NOMO-1 treated with dmso at 0.1 percent for 144 hours (cell line): ENCODE measurements around the gene LANCL3.
"Not testable (repeated sequence)": the region's sequence is repeated elsewhere in the genome, so short reads cannot be mapped to it uniquely, and the experiment has no call there.

ENCODE experiments used
- DNase-seq: peaks from one replicate; lab custom pipeline; 2025; ENCODE audit not compliant: unreplicated experiment; lab: John Stamatoyannopoulos, UW

Gene LANCL3

GRCh38 chrX:37609727-37610126 lies 38.3 kb downstream of the LANCL3 start:
- no peak for DNase-seq

GRCh38 chrX:37613933-37614332 lies 42.5 kb downstream of the LANCL3 start:
- DNase-seq = no peak

GRCh38 chrX:37627602-37628001 lies 56.1 kb downstream of the LANCL3 start:
- no peak for DNase-seq

- DNase-seq = no peak
Measured at GRCh38 chrX:37638047-37638446, 66.6 kb downstream of the LANCL3 start.

- DNase-seq = peak; percentile 20
Measured at GRCh38 chrX:37640142-37640541, 68.7 kb downstream of the LANCL3 start.

GRCh38 chrX:37641859-37642258 lies 70.4 kb downstream of the LANCL3 start:
- DNase-seq = no peak

- no peak for DNase-seq
Measured at GRCh38 chrX:37644381-37645305, 73.2 kb downstream of the LANCL3 start.

- DNase-seq = no peak
Measured at GRCh38 chrX:37646254-37646653, 74.8 kb downstream of the LANCL3 start.

GRCh38 chrX:37650879-37651278 lies 79.4 kb downstream of the LANCL3 start:
- DNase-seq = not testable (repeated sequence)

GRCh38 chrX:37651921-37652452 lies 80.5 kb downstream of the LANCL3 start:
- DNase-seq = no peak

- DNase-seq = no peak
Measured at GRCh38 chrX:37652589-37653231, 81.2 kb downstream of the LANCL3 start.

GRCh38 chrX:37653397-37654085 lies 82.1 kb downstream of the LANCL3 start:
- no peak for DNase-seq

- no peak for DNase-seq
Measured at GRCh38 chrX:37658343-37659030, 87.0 kb downstream of the LANCL3 start.

- no peak for DNase-seq
Measured at GRCh38 chrX:37659047-37659446, 87.6 kb downstream of the LANCL3 start.

GRCh38 chrX:37662181-37662580 lies 90.7 kb downstream of the LANCL3 start:
- DNase-seq = peak; percentile 25

- DNase-seq = no peak
Measured at GRCh38 chrX:37666516-37666915, 95.1 kb downstream of the LANCL3 start.

- DNase-seq = no peak
Measured at GRCh38 chrX:37667141-37667540, 95.7 kb downstream of the LANCL3 start.

- DNase-seq = no peak
Measured at GRCh38 chrX:37672563-37672962, 101.1 kb downstream of the LANCL3 start.

GRCh38 chrX:37676811-37677210 lies 105.3 kb downstream of the LANCL3 start:
- no peak for DNase-seq

GRCh38 chrX:37677243-37677642 lies 105.8 kb downstream of the LANCL3 start:
- no peak for DNase-seq

GRCh38 chrX:37677765-37678164 lies 106.3 kb downstream of the LANCL3 start:
- no peak for DNase-seq
